T-helper 2 cell (primary cell): ENCODE results near the gene MAS1.

ENCODE experiments used
- DNase-seq, 5 experiments: peaks; one replicate each; pipeline versions ENCODE4 v3.0.0 to v3.0.0-alpha.2; 2012 to 2022

MAS1 gene

GRCh38 chr6:159880412-159880975 lies 10.3 kb upstream of the MAS1 start:
- DNase-seq, result no peak

GRCh38 chr6:159884720-159885119 lies 6.1 kb upstream of the MAS1 start:
- DNase-seq, result no peak

GRCh38 chr6:159886270-159886669 lies 4.5 kb upstream of the MAS1 start:
- no peak for DNase-seq

- no peak for DNase-seq
These were observed 3.6 kb upstream of the MAS1 start for GRCh38 chr6:159887146-159887545.

- no peak for DNase-seq
These were observed 3.0 kb upstream of the MAS1 start for GRCh38 chr6:159887761-159888160.

- no peak for DNase-seq
These were observed 587 bp upstream of the MAS1 start for GRCh38 chr6:159890201-159890600.

GRCh38 chr6:159892053-159892452 lies 1.3 kb downstream of the MAS1 start:
- DNase-seq, result no peak

GRCh38 chr6:159893064-159893463 lies 2.3 kb downstream of the MAS1 start:
- no peak for DNase-seq

- no peak for DNase-seq
These were observed 4.2 kb downstream of the MAS1 start for GRCh38 chr6:159894991-159895390.

GRCh38 chr6:159897603-159898002 lies 6.8 kb downstream of the MAS1 start:
- DNase-seq, result no peak

- DNase-seq, result no peak
These were observed 7.7 kb downstream of the MAS1 start for GRCh38 chr6:159898519-159898918.

GRCh38 chr6:159899994-159900745 lies 9.4 kb downstream of the MAS1 start:
- no peak for DNase-seq

- DNase-seq, result no peak
These were observed 11.8 kb downstream of the MAS1 start for GRCh38 chr6:159902620-159903019.

- DNase-seq, result no peak
These were observed 13.7 kb downstream of the MAS1 start for GRCh38 chr6:159904497-159904911.

- DNase-seq, result no peak
These were observed 15.6 kb downstream of the MAS1 start for GRCh38 chr6:159906400-159906799.

- DNase-seq, result no peak
These were observed 17.7 kb downstream of the MAS1 start for GRCh38 chr6:159908535-159908934.

- DNase-seq, result no peak
These were observed 18.2 kb downstream of the MAS1 start for GRCh38 chr6:159908979-159909378.

- DNase-seq, result no peak
These were observed 19.6 kb downstream of the MAS1 start for GRCh38 chr6:159910342-159910741.

- DNase-seq, result no peak
These were observed 22.6 kb downstream of the MAS1 start for GRCh38 chr6:159913375-159913774.

- no peak for DNase-seq
These were observed 23.2 kb downstream of the MAS1 start for GRCh38 chr6:159913862-159914564.

GRCh38 chr6:159914565-159914923 lies 23.8 kb downstream of the MAS1 start:
- no peak for DNase-seq

GRCh38 chr6:159915397-159915796 lies 24.6 kb downstream of the MAS1 start:
- DNase-seq, result no peak

- no peak for DNase-seq
These were observed 25.4 kb downstream of the MAS1 start for GRCh38 chr6:159916237-159916636.

- DNase-seq, result no peak
These were observed 26.0 kb downstream of the MAS1 start for GRCh38 chr6:159916752-159917151.
